SK-N-SH (cell line): Measurements from ENCODE around the gene MUC12. TPM values are rescaled to one million over a fixed set of nuclear protein-coding genes. Genes with fewer than 3 reads are reported as not detected.

Experiments used
- CTCF ChIA-PET: fragments of 300-600, 350-600 bp; formaldehyde crosslinking; extraction: SDS; loops from one replicate; lab custom pipeline; 2021; lab: Yijun Ruan, JAX
- POLR2A ChIA-PET: fragments of 350-600 bp; sonication (Branson Sonifier 250); formaldehyde crosslinking; extraction: SDS; loops from one replicate; lab custom pipeline; 2020; ENCODE audit warnings: antibody characterized with exemption, inconsistent platforms; lab: Yijun Ruan, JAX
- DNase-seq: peaks from one replicate; pipeline ENCODE4 v3.0.0; 2012
- H2AFZ ChIP-seq: fragments of 200-600 bp; sonication (generic); 2 replicates; pipeline ENCODE4 v1.8.1; 2016; ENCODE audit warnings: antibody characterized with exemption, mild to moderate bottlenecking, low read depth
- H3F3A ChIP-seq: fragments of 200-600 bp; sonication (generic); replicated peaks from 2 replicates; pipeline ENCODE3; 2016; ENCODE audit warnings: antibody characterized with exemption, mild to moderate bottlenecking; ENCODE audit not compliant: insufficient read depth
- H3K27ac ChIP-seq, 2 experiments: fragments of 200-500 bp in 1 of 2; fragments of 200-600 bp in 1 of 2; sonication (Bioruptor generic) in 1 of 2; sonication (generic), shearing (Covaris generic) in 1 of 2; 2 replicates each; pipeline versions ENCODE4 v1.5.1 to v1.6.1; 2014 to 2016; ENCODE audit warnings: low read depth in 2 of 2, inconsistent platforms in 1 of 2, low read length in 1 of 2, mild to moderate bottlenecking in 1 of 2, mixed read lengths in 1 of 2
- H3K27me3 ChIP-seq: fragments of 200-600 bp; sonication (generic), shearing (Covaris generic); 2 replicates; pipeline ENCODE4 v1.6.1; 2016; ENCODE audit warnings: mixed run types; ENCODE audit not compliant: insufficient read depth
- H3K36me3 ChIP-seq, 2 experiments: fragments of 200-500 bp in 1 of 2; fragments of 200-600 bp in 1 of 2; sonication (Bioruptor generic) in 1 of 2; sonication (generic) in 1 of 2; replicated peaks in 1 of 2; 2 replicates each; pipeline versions ENCODE3 to v1.5.1; 2014 to 2016; ENCODE audit warnings: low read length in 1 of 2, mild to moderate bottlenecking in 1 of 2; ENCODE audit not compliant: insufficient read depth in 2 of 2, control insufficient read depth in 1 of 2
- H3K4me1 ChIP-seq, 2 experiments: fragments of 200-500 bp in 1 of 2; fragments of 200-600 bp in 1 of 2; sonication (Bioruptor generic) in 1 of 2; sonication (generic), shearing (Covaris generic) in 1 of 2; 2 replicates each; pipeline versions ENCODE4 v1.5.1 to v1.6.1; 2014 to 2016; ENCODE audit warnings: low read depth in 1 of 2, low read length in 1 of 2, mixed run types in 1 of 2; ENCODE audit not compliant: insufficient read depth in 2 of 2, control insufficient read depth in 1 of 2
- H3K4me2 ChIP-seq: fragments of 200-600 bp; sonication (generic), shearing (Covaris generic); 2 replicates; pipeline ENCODE4 v1.6.1; 2017; ENCODE audit warnings: mixed run types
- H3K4me3 ChIP-seq, 2 experiments: fragments of 200-500 bp in 1 of 2; fragments of 200-600 bp in 1 of 2; sonication (Bioruptor generic) in 1 of 2; sonication (generic), shearing (Covaris generic) in 1 of 2; 2 replicates each; pipeline versions ENCODE4 v1.5.1 to v1.8.1; 2014 to 2016; ENCODE audit warnings: low read depth in 2 of 2, inconsistent platforms in 1 of 2, low read length in 1 of 2, mild to moderate bottlenecking in 1 of 2, mixed read lengths in 1 of 2, moderate library complexity in 1 of 2
- H3K79me2 ChIP-seq: fragments of 200-600 bp; sonication (generic); 2 replicates; pipeline ENCODE4 v1.8.1; 2017; ENCODE audit warnings: mild to moderate bottlenecking; ENCODE audit not compliant: insufficient read depth
- H3K9ac ChIP-seq: fragments of 200-600 bp; sonication (generic); 2 replicates; pipeline ENCODE4 v1.6.1; 2017; ENCODE audit warnings: mixed run types
- H3K9me2 ChIP-seq: fragments of 200-600 bp; sonication (generic); 2 replicates; pipeline ENCODE4 v1.6.1; 2017; ENCODE audit warnings: mixed run types
- H3K9me3 ChIP-seq: fragments of 200-600 bp; sonication (generic); 2 replicates; pipeline ENCODE4 v1.6.1; 2017; ENCODE audit warnings: mixed run types, mild to moderate bottlenecking, moderate library complexity
- H4K20me1 ChIP-seq: fragments of 200-600 bp; sonication (generic); 2 replicates; pipeline ENCODE4 v1.6.1; 2017; ENCODE audit warnings: mild to moderate bottlenecking, mixed run types; ENCODE audit not compliant: insufficient read depth
- ELF1 ChIP-seq: IDR thresholded peaks from 2 replicates; pipeline ENCODE4 v1.4.0; 2012
- EP300 ChIP-seq, 2 experiments: IDR thresholded peaks; 2 replicates each; pipeline versions ENCODE4 v1.4.0 to v1.6.1; 2012; ENCODE audit warnings: borderline replicate concordance in 1 of 2, low read depth in 1 of 2, low read length in 1 of 2
- MXI1 ChIP-seq: IDR thresholded peaks from 2 replicates; pipeline ENCODE4 v1.6.1; 2012; ENCODE audit warnings: mild to moderate bottlenecking, low read depth, low read length, improper control_type of control experiment
- NRF1 ChIP-seq: IDR thresholded peaks from 2 replicates; pipeline ENCODE4 v1.6.1; 2012; ENCODE audit warnings: low read depth, mild to moderate bottlenecking, low read length
- RAD21 ChIP-seq: IDR thresholded peaks from 2 replicates; pipeline ENCODE4 v1.6.1; 2012; ENCODE audit warnings: mild to moderate bottlenecking, low read length
- RCOR1 ChIP-seq: fragments of 150-350 bp; IDR thresholded peaks from 2 replicates; pipeline ENCODE4 v1.6.1; 2017; ENCODE audit warnings: antibody characterized with exemption, low read length
- RFX5 ChIP-seq: IDR thresholded peaks from 2 replicates; pipeline ENCODE4 v1.6.1; 2012; ENCODE audit warnings: mild to moderate bottlenecking, improper control_type of control experiment, low read length
- SMC3 ChIP-seq: IDR thresholded peaks from 2 replicates; pipeline ENCODE4 v1.6.1; 2012; ENCODE audit warnings: low read depth, low read length, improper control_type of control experiment
- TAF1 ChIP-seq: IDR thresholded peaks from 2 replicates; pipeline ENCODE4 v1.6.1; 2012; ENCODE audit warnings: low read depth, mild to moderate bottlenecking, low read length, moderate library complexity, borderline replicate concordance
- TCF12 ChIP-seq: IDR thresholded peaks from 2 replicates; pipeline ENCODE4 v1.4.0; 2012
- WGBS: methylation state at CpG from one replicate; pipeline ENCODE4 v1.1.6; 2017; ENCODE audit warnings: low lambda C conversion rate; 5-methylcytosine and 5-hydroxymethylcytosine counted together
- polyA plus RNA-seq, 3 experiments: library from polyadenylated mRNA; depleted of rRNA; stranded (reverse); fragments of >200 nt; gene quantifications; 2 replicates each; pipeline ENCODE4 v1.2.3, GENCODE V29; 2012
- TF ChIP-seq, protein P1 (sequence below): IDR thresholded peaks from 2 replicates; pipeline ENCODE4 v1.4.0; 2012; ENCODE audit warnings: low read depth, borderline replicate concordance
- TF ChIP-seq, protein P2 (sequence below): IDR thresholded peaks from 2 replicates; pipeline ENCODE4 v1.4.0; 2012; ENCODE audit warnings: low read depth
- TF ChIP-seq, protein P3 (sequence below): fragments of 150-350 bp; IDR thresholded peaks from 2 replicates; pipeline ENCODE4 v1.6.1; 2017; ENCODE audit warnings: antibody characterized with exemption, low read length, low read depth, borderline replicate concordance
- TF ChIP-seq, protein P4 (sequence below): IDR thresholded peaks from 2 replicates; pipeline ENCODE4 v1.4.0; 2012; ENCODE audit warnings: low read depth, borderline replicate concordance
- TF ChIP-seq, protein P5 (sequence below): fragments of 200-600 bp; sonication (generic); IDR thresholded peaks from 2 replicates; pipeline ENCODE4 v1.6.1; 2017; ENCODE audit warnings: antibody characterized with exemption, mild to moderate bottlenecking, moderate library complexity
- TF ChIP-seq, protein P6 (sequence below): IDR thresholded peaks from 2 replicates; pipeline ENCODE4 v1.6.1; 2012; ENCODE audit warnings: mild to moderate bottlenecking, low read depth, low read length, moderate library complexity
- TF ChIP-seq, protein P7 (sequence below): IDR thresholded peaks from 2 replicates; pipeline ENCODE4; 2012

The MUC12 gene
- polyA plus RNA-seq, 1 of the 3 experiments (the other 2 are of a cell fraction) = not detected

DNA sequence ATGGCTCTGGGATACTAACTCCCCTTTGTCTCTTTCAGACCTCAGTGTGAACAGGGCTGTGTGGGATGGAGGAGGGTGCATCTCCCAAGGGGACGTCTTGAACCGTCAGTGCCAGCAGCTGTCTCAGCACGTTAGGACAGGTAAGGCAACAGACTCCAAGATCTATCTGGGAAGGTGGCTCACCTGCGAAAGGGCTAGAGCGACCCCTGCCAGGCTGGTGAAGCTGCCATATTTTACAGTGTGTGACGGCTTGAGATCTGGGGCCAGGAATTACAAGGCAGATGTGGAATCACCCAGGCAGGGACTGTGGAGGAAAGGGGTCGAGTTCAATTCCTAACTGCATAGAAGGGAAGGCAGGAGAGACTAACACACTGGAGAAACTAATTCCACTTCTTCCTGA lies 61.7 kb downstream of the MUC12 start:
- Histone ChIP-seq H3F3A (no peaks in the 10 kb centered on the region), H2AFZ (no peak overlapping the region), H3K36me3 (no peaks in the 10 kb centered on the region), H3K27ac (no peak overlapping the region), H3K4me3 (no peak overlapping the region), H3K9ac (no peak overlapping the region)
- ChIA-PET CTCF (interaction anchor here (1.1 kb wide), 1 partner anchor 11 kb away, joined by 3 read pairs; no protein-coding TSS in a partner anchor), POLR2A (no interaction called here)
- no peak for DNase-seq
- TF ChIP-seq RAD21 (no peak), TAF1 (no peak), ELF1 (no peak), RCOR1 (no peak), TCF12 (no peak), EP300 (IDR thresholded peaks at IDR 0.05; ENCODE audit: borderline replicate concordance in 1 of 2, low read depth in 1 of 2, low read length in 1 of 2) (no peak)
- TF ChIP-seq, protein P1, sequence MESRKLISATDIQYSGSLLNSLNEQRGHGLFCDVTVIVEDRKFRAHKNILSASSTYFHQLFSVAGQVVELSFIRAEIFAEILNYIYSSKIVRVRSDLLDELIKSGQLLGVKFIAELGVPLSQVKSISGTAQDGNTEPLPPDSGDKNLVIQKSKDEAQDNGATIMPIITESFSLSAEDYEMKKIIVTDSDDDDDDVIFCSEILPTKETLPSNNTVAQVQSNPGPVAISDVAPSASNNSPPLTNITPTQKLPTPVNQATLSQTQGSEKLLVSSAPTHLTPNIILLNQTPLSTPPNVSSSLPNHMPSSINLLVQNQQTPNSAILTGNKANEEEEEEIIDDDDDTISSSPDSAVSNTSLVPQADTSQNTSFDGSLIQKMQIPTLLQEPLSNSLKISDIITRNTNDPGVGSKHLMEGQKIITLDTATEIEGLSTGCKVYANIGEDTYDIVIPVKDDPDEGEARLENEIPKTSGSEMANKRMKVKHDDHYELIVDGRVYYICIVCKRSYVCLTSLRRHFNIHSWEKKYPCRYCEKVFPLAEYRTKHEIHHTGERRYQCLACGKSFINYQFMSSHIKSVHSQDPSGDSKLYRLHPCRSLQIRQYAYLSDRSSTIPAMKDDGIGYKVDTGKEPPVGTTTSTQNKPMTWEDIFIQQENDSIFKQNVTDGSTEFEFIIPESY = no peak
- TF ChIP-seq, protein P2, sequence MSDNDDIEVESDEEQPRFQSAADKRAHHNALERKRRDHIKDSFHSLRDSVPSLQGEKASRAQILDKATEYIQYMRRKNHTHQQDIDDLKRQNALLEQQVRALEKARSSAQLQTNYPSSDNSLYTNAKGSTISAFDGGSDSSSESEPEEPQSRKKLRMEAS = no peak
- TF ChIP-seq, protein P3, sequence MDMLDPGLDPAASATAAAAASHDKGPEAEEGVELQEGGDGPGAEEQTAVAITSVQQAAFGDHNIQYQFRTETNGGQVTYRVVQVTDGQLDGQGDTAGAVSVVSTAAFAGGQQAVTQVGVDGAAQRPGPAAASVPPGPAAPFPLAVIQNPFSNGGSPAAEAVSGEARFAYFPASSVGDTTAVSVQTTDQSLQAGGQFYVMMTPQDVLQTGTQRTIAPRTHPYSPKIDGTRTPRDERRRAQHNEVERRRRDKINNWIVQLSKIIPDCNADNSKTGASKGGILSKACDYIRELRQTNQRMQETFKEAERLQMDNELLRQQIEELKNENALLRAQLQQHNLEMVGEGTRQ = no peak
- TF ChIP-seq, protein P4, sequence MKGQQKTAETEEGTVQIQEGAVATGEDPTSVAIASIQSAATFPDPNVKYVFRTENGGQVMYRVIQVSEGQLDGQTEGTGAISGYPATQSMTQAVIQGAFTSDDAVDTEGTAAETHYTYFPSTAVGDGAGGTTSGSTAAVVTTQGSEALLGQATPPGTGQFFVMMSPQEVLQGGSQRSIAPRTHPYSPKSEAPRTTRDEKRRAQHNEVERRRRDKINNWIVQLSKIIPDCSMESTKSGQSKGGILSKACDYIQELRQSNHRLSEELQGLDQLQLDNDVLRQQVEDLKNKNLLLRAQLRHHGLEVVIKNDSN = no peak
- TF ChIP-seq, protein P5, sequence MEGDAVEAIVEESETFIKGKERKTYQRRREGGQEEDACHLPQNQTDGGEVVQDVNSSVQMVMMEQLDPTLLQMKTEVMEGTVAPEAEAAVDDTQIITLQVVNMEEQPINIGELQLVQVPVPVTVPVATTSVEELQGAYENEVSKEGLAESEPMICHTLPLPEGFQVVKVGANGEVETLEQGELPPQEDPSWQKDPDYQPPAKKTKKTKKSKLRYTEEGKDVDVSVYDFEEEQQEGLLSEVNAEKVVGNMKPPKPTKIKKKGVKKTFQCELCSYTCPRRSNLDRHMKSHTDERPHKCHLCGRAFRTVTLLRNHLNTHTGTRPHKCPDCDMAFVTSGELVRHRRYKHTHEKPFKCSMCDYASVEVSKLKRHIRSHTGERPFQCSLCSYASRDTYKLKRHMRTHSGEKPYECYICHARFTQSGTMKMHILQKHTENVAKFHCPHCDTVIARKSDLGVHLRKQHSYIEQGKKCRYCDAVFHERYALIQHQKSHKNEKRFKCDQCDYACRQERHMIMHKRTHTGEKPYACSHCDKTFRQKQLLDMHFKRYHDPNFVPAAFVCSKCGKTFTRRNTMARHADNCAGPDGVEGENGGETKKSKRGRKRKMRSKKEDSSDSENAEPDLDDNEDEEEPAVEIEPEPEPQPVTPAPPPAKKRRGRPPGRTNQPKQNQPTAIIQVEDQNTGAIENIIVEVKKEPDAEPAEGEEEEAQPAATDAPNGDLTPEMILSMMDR = no peak
- TF ChIP-seq, all 33 proteins: peak for 0
- Histone ChIP-seq H3K4me1 (no peaks in the 10 kb centered on the region), H3K9me2 (no peaks in the 10 kb centered on the region), H4K20me1 (no peaks in the 10 kb centered on the region), H3K9me3 (no peaks in the 10 kb centered on the region), H3K79me2 (no peaks in the 10 kb centered on the region), H3K27me3 (peaks cover 21% of the 10 kb centered on the region), H3K4me2 (no peak overlapping the region)
- 2% methylated on average over 7 of the region's 7 CpGs for WGBS

DNA sequence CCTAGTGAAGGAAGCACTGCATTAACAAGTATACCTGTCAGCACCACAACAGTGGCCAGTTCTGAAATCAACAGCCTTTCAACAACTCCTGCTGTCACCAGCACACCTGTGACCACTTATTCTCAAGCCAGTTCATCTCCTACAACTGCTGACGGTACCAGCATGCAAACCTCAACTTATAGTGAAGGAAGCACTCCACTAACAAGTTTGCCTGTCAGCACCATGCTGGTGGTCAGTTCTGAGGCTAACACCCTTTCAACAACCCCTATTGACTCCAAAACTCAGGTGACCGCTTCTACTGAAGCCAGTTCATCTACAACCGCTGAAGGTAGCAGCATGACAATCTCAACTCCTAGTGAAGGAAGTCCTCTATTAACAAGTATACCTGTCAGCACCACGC lies 66.6 kb downstream of the MUC12 start:
- Histone ChIP-seq H3K9ac (no peak overlapping the region), H3K27me3 (peaks cover 4% of the 10 kb centered on the region), H3K9me2 (no peaks in the 10 kb centered on the region), H3K79me2 (no peaks in the 10 kb centered on the region), H3K4me2 (no peak overlapping the region), H3K36me3 (no peaks in the 10 kb centered on the region), H3K4me3 (no peak overlapping the region), H3K27ac (no peak overlapping the region), H3K4me1 (no peaks in the 10 kb centered on the region), H3F3A (no peaks in the 10 kb centered on the region), H3K9me3 (no peaks in the 10 kb centered on the region), H4K20me1 (no peaks in the 10 kb centered on the region), H2AFZ (no peak overlapping the region)
- no peak for DNase-seq
- CTCF ChIA-PET = no interaction called here
- POLR2A ChIA-PET = no interaction called here
- 0% methylated on average over 4 of the region's 4 CpGs for whole genome bisulfite sequencing
- TF ChIP-seq, protein P6, sequence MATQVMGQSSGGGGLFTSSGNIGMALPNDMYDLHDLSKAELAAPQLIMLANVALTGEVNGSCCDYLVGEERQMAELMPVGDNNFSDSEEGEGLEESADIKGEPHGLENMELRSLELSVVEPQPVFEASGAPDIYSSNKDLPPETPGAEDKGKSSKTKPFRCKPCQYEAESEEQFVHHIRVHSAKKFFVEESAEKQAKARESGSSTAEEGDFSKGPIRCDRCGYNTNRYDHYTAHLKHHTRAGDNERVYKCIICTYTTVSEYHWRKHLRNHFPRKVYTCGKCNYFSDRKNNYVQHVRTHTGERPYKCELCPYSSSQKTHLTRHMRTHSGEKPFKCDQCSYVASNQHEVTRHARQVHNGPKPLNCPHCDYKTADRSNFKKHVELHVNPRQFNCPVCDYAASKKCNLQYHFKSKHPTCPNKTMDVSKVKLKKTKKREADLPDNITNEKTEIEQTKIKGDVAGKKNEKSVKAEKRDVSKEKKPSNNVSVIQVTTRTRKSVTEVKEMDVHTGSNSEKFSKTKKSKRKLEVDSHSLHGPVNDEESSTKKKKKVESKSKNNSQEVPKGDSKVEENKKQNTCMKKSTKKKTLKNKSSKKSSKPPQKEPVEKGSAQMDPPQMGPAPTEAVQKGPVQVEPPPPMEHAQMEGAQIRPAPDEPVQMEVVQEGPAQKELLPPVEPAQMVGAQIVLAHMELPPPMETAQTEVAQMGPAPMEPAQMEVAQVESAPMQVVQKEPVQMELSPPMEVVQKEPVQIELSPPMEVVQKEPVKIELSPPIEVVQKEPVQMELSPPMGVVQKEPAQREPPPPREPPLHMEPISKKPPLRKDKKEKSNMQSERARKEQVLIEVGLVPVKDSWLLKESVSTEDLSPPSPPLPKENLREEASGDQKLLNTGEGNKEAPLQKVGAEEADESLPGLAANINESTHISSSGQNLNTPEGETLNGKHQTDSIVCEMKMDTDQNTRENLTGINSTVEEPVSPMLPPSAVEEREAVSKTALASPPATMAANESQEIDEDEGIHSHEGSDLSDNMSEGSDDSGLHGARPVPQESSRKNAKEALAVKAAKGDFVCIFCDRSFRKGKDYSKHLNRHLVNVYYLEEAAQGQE = no peak
- TF ChIP-seq RFX5 (no peak), MXI1 (no peak), NRF1 (no peak), SMC3 (no peak)
- TF ChIP-seq, protein P7, sequence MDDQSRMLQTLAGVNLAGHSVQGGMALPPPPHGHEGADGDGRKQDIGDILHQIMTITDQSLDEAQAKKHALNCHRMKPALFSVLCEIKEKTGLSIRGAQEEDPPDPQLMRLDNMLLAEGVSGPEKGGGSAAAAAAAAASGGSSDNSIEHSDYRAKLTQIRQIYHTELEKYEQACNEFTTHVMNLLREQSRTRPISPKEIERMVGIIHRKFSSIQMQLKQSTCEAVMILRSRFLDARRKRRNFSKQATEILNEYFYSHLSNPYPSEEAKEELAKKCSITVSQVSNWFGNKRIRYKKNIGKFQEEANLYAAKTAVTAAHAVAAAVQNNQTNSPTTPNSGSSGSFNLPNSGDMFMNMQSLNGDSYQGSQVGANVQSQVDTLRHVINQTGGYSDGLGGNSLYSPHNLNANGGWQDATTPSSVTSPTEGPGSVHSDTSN = no peak
